ENCODE measurements around the gene NFYC.

GRCh38 chr1:40711465-40712404 is 20.2 kb downstream of the NFYC start:
- TF ChIP-seq, protein P1, sequence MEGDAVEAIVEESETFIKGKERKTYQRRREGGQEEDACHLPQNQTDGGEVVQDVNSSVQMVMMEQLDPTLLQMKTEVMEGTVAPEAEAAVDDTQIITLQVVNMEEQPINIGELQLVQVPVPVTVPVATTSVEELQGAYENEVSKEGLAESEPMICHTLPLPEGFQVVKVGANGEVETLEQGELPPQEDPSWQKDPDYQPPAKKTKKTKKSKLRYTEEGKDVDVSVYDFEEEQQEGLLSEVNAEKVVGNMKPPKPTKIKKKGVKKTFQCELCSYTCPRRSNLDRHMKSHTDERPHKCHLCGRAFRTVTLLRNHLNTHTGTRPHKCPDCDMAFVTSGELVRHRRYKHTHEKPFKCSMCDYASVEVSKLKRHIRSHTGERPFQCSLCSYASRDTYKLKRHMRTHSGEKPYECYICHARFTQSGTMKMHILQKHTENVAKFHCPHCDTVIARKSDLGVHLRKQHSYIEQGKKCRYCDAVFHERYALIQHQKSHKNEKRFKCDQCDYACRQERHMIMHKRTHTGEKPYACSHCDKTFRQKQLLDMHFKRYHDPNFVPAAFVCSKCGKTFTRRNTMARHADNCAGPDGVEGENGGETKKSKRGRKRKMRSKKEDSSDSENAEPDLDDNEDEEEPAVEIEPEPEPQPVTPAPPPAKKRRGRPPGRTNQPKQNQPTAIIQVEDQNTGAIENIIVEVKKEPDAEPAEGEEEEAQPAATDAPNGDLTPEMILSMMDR (IDR thresholded peaks at IDR 0.05): no peak
- no peak for TF ChIP-seq POLR2AphosphoS5 (IDR thresholded peaks at IDR 0.05)

All from breast epithelium (tissue), 3 donors.